Ascending aorta (tissue), 2 donors: ENCODE measurements around the gene EHHADH. TPM values are rescaled to one million over a fixed set of nuclear protein-coding genes. Genes with fewer than 3 reads are reported as not detected.

Experiments used
- DNase-seq, 2 donors: peaks; one replicate each; pipeline ENCODE4 v3.0.0-alpha.2; 2019; ENCODE audit warnings: low spot score in 2 of 2
- H3K27ac ChIP-seq, 2 donors: fragments of 200-600 bp; sonication (generic); one replicate each; pipeline ENCODE4 v1.5.1; 2016 to 2017; ENCODE audit warnings: mild to moderate bottlenecking in 1 of 2
- H3K27me3 ChIP-seq: fragments of 200-600 bp; sonication (generic); one replicate; pipeline ENCODE4 v1.5.1; 2017
- H3K36me3 ChIP-seq, 2 donors: fragments of 200-600 bp; sonication (generic); one replicate each; pipeline ENCODE4 v1.5.1; 2016
- H3K4me1 ChIP-seq, 2 donors: fragments of 200-600 bp; sonication (generic); one replicate each; pipeline ENCODE4 v1.5.1; 2016 to 2017; ENCODE audit warnings: mild to moderate bottlenecking in 1 of 2
- H3K4me3 ChIP-seq, 2 donors: fragments of 200-600 bp; sonication (generic); one replicate each; pipeline ENCODE4 v1.5.1; 2016 to 2017; ENCODE audit warnings: mild to moderate bottlenecking in 1 of 2
- H3K9me3 ChIP-seq, 2 donors: fragments of 200-600 bp; sonication (generic); one replicate each; pipeline ENCODE4 v1.5.1; 2016
- CTCF ChIP-seq, 3 experiments: fragments of 200-600 bp in 2 of 3; fragments of 450-650 bp in 1 of 3; sonication (generic) in 2 of 3; IDR thresholded peaks; one replicate each; pipeline ENCODE4 v1.5.1; 2016 to 2019; ENCODE audit warnings: antibody characterized with exemption in 3 of 3, mild to moderate bottlenecking in 1 of 3, moderate library complexity in 1 of 3
- intact Hi-C: fragments of 100-400 bp; cut with DNase I; formaldehyde crosslinking; loops from one replicate; pipeline ENCODE4 v1.15.1; 2023
- total RNA-seq: library from RNA; depleted of rRNA; stranded (reverse); fragments of >200 nt; gene quantifications from one replicate; pipeline ENCODE4 v1.1.0, GENCODE V29; 2016

EHHADH gene
- total RNA-seq, 1 donor from 2014 or later, result 1.8 TPM

- no peak for DNase-seq
- no peaks in the 10 kb centered on the region for H3K27me3 ChIP-seq
- H3K27ac ChIP-seq, result peak overlapping the region; percentile 88 to 93
- no peak for TF ChIP-seq CTCF (IDR thresholded peaks at IDR 0.05)
- H3K4me3 ChIP-seq, result peak overlapping the region; percentile 59 to 92
- H3K4me1 ChIP-seq, result peaks cover 3% of the 10 kb centered on the region in 2 donors
- H3K9me3 ChIP-seq, result no peaks in the 10 kb centered on the region
- H3K36me3 ChIP-seq, result no peaks in the 10 kb centered on the region
- intact Hi-C loops, result loop anchor here (5.0 kb wide), 2 partner anchors 69 to 131 kb away; no protein-coding TSS in a partner anchor
Observed at GRCh38 chr3:185151101-185151963, 102.5 kb downstream of the EHHADH start.

DNA sequence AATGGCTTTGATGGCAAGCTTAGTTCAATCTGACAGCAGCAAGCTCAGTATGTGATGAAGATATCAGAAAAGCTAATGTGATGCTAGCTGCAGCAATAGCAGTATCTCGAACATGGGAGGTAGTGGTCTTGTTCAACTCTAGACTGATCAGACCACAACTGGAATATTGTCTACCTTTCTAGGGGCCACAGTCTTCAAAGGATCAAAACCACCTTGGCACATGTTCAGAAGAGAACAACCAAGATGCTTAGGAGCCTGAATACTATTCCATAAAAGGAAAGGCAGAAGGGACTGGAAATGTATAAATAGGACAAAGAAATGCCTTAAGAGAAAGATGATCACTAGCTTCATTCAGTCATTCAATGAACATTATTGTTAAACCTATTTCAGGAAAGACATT, 103.3 kb downstream of the EHHADH start:
- DNase-seq, result no peak
- Histone ChIP-seq H3K27me3 (no peaks in the 10 kb centered on the region), H3K9me3 (no peaks in the 10 kb centered on the region), H3K36me3 (no peaks in the 10 kb centered on the region), H3K4me3 (peak overlapping the region; percentile 30 to 92), H3K27ac (peak overlapping the region; percentile 54 to 88), H3K4me1 (peaks cover 3% of the 10 kb centered on the region in 2 donors)
- intact Hi-C loops, result loop anchor here (5.0 kb wide), 2 partner anchors 68 to 132 kb away; no protein-coding TSS in a partner anchor
- no peak for TF ChIP-seq CTCF (IDR thresholded peaks at IDR 0.05)

- peaks cover 3 to 7% of the 10 kb centered on the region in 2 donors for H3K4me1 ChIP-seq
- intact Hi-C loops, result no loop called here
Observed at GRCh38 chr3:185149591-185149990, 104.3 kb downstream of the EHHADH start.

GRCh38 chr3:185145511-185145910, 108.3 kb downstream of the EHHADH start:
- Histone ChIP-seq H3K9me3 (no peaks in the 10 kb centered on the region), H3K27me3 (no peaks in the 10 kb centered on the region), H3K27ac (no peak overlapping the region), H3K4me1 (peaks cover 0 to 5% of the 10 kb centered on the region in 2 donors), H3K4me3 (no peak overlapping the region), H3K36me3 (no peaks in the 10 kb centered on the region)
- no peak for DNase-seq
- no peak for TF ChIP-seq CTCF (IDR thresholded peaks at IDR 0.05)
- intact Hi-C loops, result no loop called here

More at GRCh38 chr3:185149591-185149990, 104.3 kb downstream of the EHHADH start:
- TF ChIP-seq CTCF (IDR thresholded peaks at IDR 0.05), result no peak
- Histone ChIP-seq H3K9me3 (no peaks in the 10 kb centered on the region), H3K27me3 (no peaks in the 10 kb centered on the region), H3K36me3 (no peaks in the 10 kb centered on the region), H3K27ac (peak overlapping the region; percentile 32 to 54), H3K4me3 (peak overlapping the region in 1 of 2 donors; percentile 92)
- no peak for DNase-seq

GRCh38 chr3:185144784-185145183, 109.1 kb downstream of the EHHADH start:
- no peaks in the 10 kb centered on the region for H3K27me3 ChIP-seq
- no peak overlapping the region for H3K4me3 ChIP-seq
- H3K9me3 ChIP-seq, result no peaks in the 10 kb centered on the region
- no peak overlapping the region for H3K27ac ChIP-seq
- no peak for TF ChIP-seq CTCF (IDR thresholded peaks at IDR 0.05)
- no peaks in the 10 kb centered on the region for H3K36me3 ChIP-seq
- intact Hi-C loops, result no loop called here
- peaks cover 0 to 5% of the 10 kb centered on the region in 2 donors for H3K4me1 ChIP-seq
- no peak for DNase-seq

Other genes starting within 250 kb of the EHHADH start
- gene C3orf70, start 101.0 kb downstream of the EHHADH start, total RNA-seq, result 16.5 TPM
- 21.9 TPM for gene MAP3K13, start 109.1 kb upstream of the EHHADH start, total RNA-seq
- gene TMEM41A, start 245.0 kb upstream of the EHHADH start, total RNA-seq, result 24.2 TPM